Limb (tissue), 2 donors: ENCODE measurements around the gene NLRP3.

Experiments used
- DNase-seq, 2 donors: peaks; one replicate each; pipeline ENCODE4 v3.0.0-alpha.2; 2016; ENCODE audit errors: extremely low spot score in 2 of 2

The NLRP3 gene

DNA sequence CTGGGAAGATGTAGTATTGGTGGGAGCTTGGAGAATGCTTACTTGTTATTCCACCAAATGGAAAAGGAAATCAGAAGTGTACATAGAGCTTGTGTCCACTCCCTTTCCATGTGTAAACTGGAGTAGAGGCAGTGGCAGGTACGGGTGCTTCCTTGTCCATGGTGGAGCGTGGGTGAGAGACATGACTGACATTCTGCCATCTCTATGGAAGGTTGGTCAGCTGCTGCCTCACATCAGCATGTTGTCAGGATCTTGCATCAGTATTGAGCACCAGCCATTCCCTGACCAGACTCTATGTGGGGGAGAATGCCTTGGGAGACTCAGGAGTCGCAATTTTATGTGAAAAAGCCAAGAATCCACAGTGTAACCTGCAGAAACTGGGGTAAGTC, 19.8 kb downstream of the NLRP3 start:
- no peak for DNase-seq

DNA sequence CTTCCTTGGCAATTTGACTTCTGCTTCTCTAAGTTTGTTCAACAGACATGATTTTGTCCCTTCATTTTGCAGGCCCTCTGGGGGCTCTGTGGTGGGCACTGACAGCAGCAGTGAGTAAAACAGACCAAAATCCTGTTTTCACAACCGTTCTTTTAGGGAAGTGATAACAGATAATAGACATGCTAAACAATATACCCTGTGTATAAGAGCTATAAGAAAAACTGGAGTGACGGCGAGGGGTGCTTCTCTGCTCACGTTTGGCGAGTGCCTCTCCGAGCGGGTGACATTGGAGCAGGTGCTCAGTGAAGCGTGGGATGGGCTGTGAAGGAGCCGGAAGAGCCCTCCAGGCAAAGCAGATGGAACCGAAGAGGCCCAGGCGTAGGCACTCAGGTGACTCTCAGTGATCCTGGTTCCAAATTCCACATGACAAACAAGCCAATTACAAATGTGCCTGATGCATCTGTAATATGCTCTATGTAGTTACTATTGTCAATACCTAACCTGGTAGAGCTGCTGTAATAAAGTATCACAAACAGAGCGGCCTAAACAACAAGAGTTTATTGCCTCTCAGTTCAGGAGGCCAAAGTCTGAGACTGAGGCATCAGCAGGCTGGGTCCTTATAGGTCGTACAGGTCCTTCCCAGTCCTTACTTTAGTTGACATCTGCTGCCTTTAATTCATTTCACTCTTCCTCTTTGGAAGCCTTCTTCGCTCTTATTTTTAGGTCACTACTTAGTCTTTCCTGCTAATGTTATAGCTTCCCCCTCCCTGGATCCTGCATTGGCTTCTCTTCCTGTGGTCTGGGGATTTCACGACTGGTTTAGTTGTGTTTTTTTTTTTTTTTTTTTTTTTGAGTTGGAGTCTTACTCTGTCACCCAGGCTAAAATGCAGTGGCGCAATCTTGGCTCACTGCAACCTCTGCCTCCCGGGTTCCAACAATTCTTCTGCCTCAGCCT, 21.9 kb downstream of the NLRP3 start:
- DNase-seq = no peak

DNA sequence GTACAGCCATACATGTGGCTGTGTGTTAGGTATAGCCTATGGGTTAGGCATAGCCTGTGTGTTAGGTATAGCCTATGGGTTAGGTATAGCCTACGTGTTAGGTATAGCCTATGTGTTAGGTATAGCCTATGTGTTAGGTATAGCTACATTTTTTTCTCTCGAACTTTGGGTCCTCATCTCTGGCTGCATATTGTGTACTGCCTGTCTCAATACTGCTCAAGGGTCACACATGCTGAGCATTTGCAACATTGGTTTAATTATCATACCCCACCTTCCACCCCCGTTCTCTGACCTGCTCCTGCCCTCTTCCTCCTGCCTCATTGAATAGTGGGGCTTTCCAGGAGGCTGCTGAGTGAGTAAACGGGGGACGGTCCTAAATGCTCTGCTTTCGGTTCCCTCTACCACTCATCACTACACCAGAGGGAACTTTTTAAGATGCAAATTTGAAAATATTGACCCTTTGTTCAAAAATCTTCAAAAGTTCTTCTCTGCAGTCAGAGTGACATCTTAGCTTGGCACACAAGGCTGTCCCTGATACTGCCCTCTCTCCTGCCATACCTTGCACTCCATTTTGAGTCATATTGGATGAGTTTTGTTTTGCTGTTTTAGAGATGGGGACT, 24.1 kb downstream of the NLRP3 start:
- DNase-seq = no peak

DNA sequence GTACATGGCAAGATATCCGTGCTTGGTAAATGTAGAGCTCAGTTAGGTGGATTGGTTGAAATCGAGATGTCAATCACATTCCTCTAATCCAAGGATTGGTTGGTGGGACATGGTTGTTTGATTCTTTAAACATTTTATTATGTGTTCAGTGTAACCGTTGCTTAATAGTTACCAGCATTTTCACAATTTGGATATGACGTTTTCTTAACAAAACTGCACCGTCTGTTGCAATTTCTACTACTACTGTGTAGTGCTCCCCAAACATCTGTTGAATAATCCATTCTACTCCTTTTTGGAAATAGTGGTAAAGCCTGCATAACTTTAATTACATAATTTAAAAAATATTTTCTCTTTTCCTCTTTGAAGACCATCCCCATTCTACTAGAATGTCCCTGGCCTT, 25.6 kb downstream of the NLRP3 start:
- DNase-seq = no peak

DNA sequence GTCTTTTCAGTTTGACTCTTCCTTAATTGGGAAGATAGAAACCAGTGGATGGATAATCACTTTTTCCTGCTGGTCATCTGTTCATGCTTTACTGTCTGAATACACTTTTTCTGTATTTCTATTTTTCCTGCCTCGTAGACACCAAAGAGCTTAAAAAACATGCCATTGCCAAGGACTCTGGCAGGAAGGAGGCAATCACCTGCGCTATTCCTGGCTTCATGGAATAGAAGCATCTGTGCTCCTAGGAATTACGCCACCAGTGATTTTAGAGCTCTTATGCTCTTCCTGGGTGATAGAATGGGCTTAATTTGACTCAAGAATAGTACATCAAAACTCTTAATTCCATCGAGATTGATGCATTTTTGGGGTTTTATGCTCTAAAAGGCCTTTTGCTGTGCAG, 26.2 kb downstream of the NLRP3 start:
- no peak for DNase-seq

DNA sequence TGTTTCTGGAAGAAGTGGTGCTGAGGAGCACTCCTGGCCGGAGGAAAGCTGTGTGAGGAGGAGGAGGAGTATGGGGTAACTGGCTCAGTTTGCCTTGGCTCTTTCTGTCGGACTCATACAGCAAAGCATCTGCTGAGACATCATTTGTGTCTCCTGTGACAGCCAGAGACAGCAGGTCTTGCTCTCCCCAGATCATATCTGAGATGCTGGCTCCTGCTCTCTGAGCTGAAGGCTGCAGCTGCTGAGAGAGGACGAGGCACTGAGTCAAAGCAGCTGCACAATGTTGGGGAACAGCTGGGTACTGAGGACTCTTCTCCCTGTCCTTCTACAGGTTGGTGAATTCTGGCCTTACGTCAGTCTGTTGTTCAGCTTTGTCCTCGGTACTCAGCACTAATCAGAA, 27.7 kb downstream of the NLRP3 start:
- DNase-seq = no peak

DNA sequence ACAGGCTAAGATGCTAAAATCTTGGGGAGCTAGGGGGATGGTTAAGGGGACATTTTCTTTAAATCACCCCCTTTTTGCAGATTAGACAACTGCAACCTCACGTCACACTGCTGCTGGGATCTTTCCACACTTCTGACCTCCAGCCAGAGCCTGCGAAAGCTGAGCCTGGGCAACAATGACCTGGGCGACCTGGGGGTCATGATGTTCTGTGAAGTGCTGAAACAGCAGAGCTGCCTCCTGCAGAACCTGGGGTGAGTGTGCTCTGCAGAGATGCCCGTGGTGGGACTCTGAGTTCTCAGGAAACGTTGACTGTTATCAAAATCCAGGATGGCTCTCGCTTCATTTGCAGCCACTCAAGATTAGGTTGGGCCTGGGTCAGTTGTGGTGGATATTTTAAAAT, 28.6 kb downstream of the NLRP3 start:
- DNase-seq = no peak

DNA sequence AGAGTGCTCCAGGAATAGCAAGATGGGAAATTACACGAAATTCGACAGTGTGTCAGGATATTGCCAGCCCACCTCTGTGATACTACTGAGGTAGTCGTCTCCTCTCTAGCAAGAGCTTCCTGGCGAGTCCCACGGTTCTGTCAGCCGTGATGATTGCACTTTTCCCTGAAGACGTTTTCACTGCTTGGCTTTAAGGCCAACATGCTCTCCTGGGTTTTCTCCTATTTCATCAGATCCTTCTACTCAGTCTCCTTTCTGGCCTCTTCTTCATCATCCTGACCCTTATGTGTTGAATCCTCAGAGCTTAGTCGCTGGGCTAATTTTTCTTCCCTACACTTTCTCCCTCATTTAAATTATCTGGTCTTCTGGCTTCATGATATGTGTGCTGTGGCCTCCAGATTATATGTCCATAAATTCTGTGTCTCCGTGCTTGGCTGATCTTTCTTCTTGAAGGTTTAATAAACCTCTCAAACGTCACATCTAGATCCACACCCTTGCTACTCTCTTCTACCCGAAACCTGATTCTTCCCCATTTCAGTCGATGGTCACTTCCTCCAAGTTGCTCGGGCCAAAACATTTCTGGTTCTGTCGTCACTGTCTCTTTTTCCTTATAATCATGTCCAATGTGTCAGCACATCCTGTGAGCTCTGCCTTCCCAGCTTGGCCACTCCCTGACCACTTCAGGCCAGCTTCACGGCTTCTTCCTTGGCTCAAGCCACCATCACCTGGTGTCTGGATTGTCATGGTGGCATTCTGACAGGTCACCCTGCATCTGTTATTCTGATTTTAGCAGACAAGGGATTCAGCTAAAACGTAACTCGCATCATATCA, 29.8 kb downstream of the NLRP3 start:
- no peak for DNase-seq

DNA sequence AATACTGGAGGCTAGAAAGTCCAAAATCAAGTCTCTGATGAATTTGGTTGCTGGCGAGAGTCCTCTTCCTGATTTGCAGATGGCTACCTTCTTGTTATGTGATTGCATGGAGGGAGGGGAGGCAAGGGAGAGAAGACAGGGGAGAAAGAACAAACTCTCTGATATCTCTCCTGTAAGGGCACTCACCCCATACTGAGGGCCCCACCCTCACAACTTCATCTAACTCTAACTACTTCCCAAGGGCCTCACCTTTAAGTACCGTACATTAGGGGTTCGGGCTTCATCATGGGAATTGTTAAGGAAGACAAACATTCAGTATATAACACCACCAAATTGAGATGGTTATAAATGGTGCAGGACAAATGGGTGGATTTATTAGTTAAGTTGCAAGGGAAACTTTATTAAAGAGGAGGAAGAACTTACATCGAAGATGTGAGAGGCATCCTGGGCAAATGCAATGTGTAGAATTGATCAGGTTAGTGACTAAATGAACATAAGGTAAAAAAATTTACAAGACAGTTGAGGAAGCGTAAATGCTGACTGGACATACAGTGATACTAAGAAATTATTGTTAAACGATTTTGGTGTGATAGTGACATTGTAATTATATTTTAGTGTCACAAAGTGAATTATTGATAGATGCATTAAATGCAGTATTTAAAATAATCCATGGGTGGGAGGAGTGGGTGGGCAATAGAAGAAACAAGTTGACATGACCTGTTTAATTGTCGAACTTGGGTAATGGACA, 31.4 kb downstream of the NLRP3 start:
- DNase-seq = no peak

DNA sequence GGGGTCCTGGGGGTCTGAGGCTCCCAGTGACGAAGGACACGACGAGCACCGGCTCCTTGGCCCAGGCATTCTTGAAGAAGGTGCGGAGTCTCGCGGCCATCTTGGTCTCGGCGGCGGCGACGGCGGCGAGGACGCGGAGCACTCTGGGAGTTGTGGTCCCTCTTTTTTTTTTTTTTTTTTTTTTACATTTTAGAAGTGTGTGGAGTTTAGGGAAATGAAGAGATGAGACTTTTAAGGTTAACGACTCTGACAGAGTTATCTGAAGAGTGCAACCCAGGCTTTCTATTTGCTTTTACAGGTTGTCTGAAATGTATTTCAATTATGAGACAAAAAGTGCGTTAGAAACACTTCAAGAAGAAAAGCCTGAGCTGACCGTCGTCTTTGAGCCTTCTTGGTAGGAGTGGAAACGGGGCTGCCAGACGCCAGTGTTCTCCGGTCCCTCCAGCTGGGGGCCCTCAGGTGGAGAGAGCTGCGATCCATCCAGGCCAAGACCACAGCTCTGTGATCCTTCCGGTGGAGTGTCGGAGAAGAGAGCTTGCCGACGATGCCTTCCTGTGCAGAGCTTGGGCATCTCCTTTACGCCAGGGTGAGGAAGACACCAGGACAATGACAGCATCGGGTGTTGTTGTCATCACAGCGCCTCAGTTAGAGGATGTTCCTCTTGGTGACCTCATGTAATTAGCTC, 32.3 kb downstream of the NLRP3 start:
- peak; percentile 62 to 84 for DNase-seq

DNA sequence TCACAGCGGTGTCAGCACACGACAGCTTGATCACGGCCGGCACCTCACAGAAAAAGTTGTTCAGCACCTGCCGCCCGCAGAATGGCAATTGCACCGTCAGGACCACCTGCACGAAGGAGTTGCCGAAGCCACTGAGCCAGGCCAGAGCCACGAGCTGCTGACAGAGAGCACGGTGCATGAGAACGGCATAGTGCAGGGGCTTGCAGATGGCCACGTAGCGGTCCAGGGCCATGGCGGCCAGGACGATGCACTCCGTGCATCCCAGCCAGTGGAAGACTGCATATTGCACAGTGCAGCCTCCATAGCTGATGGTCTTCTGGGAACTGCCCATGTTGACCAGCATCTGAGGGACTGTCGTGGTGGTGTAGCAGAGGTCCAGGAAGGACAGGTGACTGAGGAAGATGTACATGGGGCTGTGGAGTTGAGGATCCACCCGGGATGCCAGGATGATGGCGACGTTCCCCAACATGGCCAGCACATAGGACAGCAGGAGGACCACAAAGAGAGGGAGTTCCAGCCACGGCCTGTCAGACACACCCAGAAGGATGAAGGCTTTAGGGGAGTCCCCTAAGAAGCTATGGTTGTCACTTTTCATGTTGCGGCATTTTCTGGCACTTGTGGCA, 35.5 kb downstream of the NLRP3 start:
- no peak for DNase-seq

DNA sequence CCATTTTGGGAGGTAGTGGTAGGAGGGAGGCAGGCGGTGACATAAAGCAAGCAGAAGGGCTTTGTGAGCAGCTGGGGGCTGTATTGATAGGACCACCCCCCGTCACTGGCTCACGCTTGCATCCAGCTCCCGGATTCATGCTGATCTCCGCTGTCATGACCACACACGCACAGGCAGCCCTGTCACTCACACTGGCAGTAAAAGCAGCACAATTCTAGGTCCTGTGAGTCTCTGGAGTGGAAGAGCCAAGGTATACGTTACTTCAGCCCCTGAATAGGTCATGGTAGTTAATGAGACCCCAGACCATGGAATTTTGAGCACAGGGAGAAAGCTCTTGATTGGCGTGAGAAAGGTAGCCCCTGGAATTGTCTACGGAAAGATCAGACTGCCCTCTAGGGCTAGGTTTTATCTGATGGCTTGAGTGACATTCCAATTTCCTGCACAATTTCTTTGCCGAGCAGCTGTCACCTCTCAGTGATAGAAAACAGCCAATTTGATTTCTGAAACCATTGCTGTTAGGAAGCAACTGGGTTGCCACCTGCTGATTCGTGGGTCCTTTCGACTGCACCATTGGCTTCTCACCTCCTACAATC, 36.6 kb downstream of the NLRP3 start:
- no peak for DNase-seq

DNA sequence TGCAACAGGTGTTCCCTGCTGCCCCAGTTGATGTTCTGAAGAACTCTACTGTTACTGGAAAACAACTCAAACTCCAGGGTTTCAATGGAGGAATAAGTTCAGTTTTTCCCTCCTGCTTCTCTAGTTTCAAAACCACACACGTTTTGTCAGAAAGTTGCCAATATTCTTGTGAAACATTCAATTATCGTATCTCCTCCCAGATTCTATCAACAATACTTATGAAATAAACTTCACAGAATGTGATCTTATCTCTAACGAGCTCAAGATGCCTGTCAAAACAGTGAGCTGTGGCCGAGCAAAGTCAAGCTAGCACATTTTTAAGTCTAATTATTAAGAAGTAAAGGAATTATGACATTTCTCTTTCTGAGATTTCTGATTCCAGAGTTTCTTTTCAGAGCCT, 37.3 kb downstream of the NLRP3 start:
- no peak for DNase-seq

DNA sequence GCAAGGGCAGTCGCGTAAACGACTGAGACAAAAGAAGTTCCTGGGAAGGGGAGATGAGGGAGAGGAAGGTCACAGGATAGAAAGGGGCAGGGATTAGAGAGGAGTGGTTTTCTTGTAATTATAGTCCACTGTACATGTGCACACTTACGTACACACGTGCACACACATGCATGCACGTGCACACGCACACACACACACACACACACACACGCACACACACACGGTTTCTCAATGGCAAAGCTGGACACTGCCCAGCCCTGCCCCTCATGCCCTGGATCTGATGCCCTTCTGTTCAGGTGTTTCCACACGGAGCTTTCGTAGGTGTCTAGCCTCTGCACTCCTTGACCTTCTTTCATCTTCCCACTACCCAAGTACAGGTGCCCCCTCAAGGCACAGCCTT, 38.0 kb downstream of the NLRP3 start:
- no peak for DNase-seq

DNA sequence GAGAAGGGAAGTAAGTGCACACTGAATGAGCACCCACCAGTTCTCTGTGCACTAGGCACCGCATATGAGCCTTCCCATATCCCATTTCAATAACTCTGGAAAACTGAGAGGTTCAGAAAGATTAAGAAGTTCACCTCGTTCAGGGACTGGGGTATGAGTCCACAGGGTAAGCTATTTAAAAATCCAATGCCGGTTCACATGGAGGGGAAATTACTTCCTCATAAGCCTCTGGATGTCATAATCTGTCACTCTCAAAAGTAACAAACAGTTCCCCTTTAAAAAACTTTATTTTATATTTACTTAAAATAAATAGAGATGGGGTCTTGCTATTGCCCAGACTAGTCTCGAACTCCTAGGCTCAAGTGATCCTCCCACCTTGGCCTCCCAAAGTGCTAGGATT, 40.0 kb downstream of the NLRP3 start:
- DNase-seq = no peak

DNA sequence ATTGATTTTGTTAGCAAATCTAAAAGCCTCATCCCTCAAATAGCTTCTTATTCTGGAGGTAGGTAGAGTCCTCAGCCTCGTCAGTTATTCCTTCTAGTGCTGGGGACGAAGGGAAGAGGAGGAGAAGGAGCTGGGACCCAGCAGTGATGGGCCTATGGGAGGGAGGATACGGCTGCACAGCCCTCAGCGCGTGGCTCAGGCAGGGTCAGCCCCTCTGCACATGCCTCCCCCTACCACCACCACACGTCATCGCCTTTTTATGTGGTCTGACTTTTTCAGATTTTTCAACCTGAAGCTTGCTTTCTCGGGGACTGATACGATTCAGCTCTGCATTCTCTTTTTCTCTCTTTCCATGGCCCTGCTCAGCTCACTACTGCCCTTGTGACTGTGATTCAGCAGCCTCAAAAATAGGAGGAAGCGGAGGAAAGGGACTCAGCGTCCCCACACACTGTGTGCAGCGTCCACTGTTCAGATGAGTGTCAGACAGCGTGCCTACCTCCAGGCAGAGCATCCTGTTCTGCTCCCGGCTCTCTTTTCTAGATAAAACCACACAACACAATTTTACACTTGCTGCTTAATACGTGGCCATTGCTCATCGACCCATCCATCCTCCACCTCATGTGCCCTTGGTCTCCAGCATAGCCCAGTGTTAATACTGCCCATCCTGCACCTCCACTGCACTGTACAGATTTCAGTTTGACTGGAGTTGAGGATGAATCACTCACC, 41.1 kb downstream of the NLRP3 start:
- no peak for DNase-seq

DNA sequence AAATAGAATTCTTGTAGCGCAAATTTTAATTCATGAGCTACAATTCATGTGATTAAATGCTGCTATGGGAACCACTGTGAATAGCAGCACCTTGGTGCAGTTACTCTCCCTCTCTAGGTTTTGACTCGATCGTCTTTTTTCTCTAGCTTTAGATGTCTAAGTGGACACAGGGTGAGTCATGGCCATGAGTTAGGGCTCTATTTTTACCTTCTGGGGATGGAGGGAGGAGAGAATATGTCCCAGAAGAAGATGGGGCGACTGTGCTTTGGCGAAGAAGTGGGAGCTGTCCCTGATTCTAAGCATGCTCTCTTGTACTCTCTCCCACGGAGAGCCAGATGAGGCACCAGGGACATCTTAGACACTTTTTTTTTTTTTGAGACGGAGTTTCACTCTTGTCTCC, 43.5 kb downstream of the NLRP3 start:
- no peak for DNase-seq

DNA sequence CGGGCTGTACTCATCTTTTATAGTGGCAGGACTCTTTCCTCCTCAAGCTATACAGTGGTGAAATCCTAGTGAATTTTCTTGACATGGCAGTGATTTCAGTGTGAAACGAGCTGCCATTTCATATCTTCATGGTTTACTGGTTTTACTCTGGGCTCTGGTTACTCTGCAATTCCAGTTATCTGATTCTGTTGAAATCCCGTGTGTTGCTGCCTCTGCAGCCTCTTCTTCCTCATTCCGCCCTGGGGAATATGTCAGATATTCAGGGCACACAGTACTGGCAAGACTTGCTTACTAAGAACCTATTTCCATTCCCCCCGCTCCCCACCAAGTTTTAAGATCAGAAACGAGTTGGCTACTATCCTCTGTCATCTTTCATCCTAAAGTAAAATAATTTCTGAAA, 49.8 kb downstream of the NLRP3 start:
- DNase-seq = no peak

DNA sequence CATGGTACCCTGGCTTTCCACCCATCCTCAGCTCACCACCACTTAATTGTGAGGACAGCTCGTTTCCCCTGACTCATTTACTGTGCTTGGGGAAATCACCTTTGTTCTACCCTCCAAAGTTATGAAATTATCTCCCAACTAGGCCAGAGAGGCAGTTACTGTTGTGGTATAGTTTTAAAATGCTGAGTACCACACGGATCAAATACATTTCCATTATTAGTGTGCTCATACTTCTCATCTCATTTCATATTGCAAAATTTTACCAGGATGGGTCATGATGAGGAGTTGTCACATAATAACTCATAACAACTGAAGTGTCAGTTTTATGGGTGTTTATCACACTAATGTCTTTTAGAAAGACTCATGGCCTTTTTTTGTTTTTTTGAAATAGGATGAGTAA, 51.2 kb downstream of the NLRP3 start:
- DNase-seq = no peak
